K562 (cell line): ENCODE results near the gene ORMDL2. TPM values are rescaled to one million over a fixed set of nuclear protein-coding genes. Genes with fewer than 3 reads are reported as not detected.

ENCODE experiments used
- ATF7 ChIP-seq: fragments of 450-650 bp; IDR thresholded peaks from 2 replicates; pipeline ENCODE4 v1.7.1; 2014; ENCODE audit warnings: mild to moderate bottlenecking, moderate library complexity
- BCLAF1 ChIP-seq, 2 experiments: fragments of 450-650 bp in 1 of 2; IDR thresholded peaks; 2 replicates each; pipeline ENCODE4 v1.6.1; 2011 to 2017; ENCODE audit warnings: low read depth in 2 of 2, antibody characterized with exemption in 1 of 2, borderline replicate concordance in 1 of 2, low read length in 1 of 2, mild to moderate bottlenecking in 1 of 2, mixed read lengths in 1 of 2; ENCODE audit not compliant: control insufficient read depth in 1 of 2
- CREB1 ChIP-seq, 2 experiments: sonication (generic) in 1 of 2; formaldehyde crosslinking in 1 of 2; IDR thresholded peaks; 2 replicates each; pipeline versions ENCODE4 v1.6.1 to v1.8.0; 2012 to 2022; ENCODE audit warnings: inconsistent platforms in 1 of 2, mild to moderate bottlenecking in 1 of 2, missing genetic modification reagents in 1 of 2, moderate library complexity in 1 of 2
- ELF2 ChIP-seq: fragments of 250-450 bp; sonication (Bioruptor Pico); IDR thresholded peaks from 2 replicates; pipeline ENCODE4 v1.5.0; 2021; ENCODE audit warnings: mild to moderate bottlenecking
- MED1 ChIP-seq: sonication (generic); formaldehyde crosslinking; IDR thresholded peaks from 2 replicates; pipeline ENCODE4 v1.8.1; 2023; ENCODE audit warnings: missing genetic modification reagents, borderline replicate concordance
- NFRKB ChIP-seq: fragments of 450-650 bp; IDR thresholded peaks from 2 replicates; pipeline ENCODE4 v1.6.1; 2016; ENCODE audit warnings: low read depth
- RAD51 ChIP-seq: fragments of 450-650 bp; IDR thresholded peaks from 2 replicates; pipeline ENCODE4 v1.7.1; 2016; ENCODE audit warnings: low read depth, mild to moderate bottlenecking, borderline replicate concordance
- SMAD4 ChIP-seq: fragments of 250-450 bp; sonication (Bioruptor Pico); conservative IDR thresholded peaks from 2 replicates; pipeline ENCODE4 v1.8.0; 2021; ENCODE audit warnings: inconsistent platforms, mild to moderate bottlenecking, moderate library complexity
- SMARCE1 ChIP-seq: fragments of 450-650 bp; IDR thresholded peaks from 2 replicates; pipeline ENCODE4 v1.7.1; 2016; ENCODE audit warnings: mild to moderate bottlenecking
- SOX6 ChIP-seq: fragments of 450-650 bp; IDR thresholded peaks from 2 replicates; pipeline ENCODE4 v1.6.1; 2014; ENCODE audit warnings: mild to moderate bottlenecking
- TARDBP ChIP-seq: fragments of 450-650 bp; IDR thresholded peaks from 2 replicates; pipeline ENCODE4 v1.6.1; 2016
- ZNF277 ChIP-seq: fragments of 250-450 bp; sonication (Bioruptor Pico); IDR thresholded peaks from 2 replicates; pipeline ENCODE4 v1.8.0; 2022; ENCODE audit warnings: inconsistent platforms, mild to moderate bottlenecking, moderate library complexity, borderline replicate concordance
- ZNF324 ChIP-seq: fragments of 250-450 bp; sonication (Bioruptor Pico); IDR thresholded peaks from 2 replicates; pipeline ENCODE4 v1.4.0; 2020; ENCODE audit warnings: mild to moderate bottlenecking
- ZNF436 ChIP-seq: fragments of 250-450, 450-650 bp; sonication (Bioruptor Pico); formaldehyde crosslinking; IDR thresholded peaks from 2 replicates; pipeline ENCODE4 v1.7.0; 2020; ENCODE audit warnings: mild to moderate bottlenecking
- polyA plus RNA-seq, 8 experiments: library from polyadenylated mRNA; depleted of rRNA in 4 of 8; stranded (reverse) in 5 of 8; unstranded in 3 of 8; fragments of >200 nt; fragmentation: Nextera tagmentation in 2 of 8; fragmentation: Illumina TruSeq in 1 of 8; extraction: Ambion mirVana in 2 of 8; extraction: Trizol in 1 of 8; gene quantifications; 2 replicates each; pipeline versions ENCODE4 v1.2.1 to v1.2.3, GENCODE V29; 2011 to 2014; ENCODE audit warnings: inconsistent platforms in 1 of 8, missing spikeins in 1 of 8
- total RNA-seq, 7 experiments: library from RNA; depleted of rRNA in 6 of 7; stranded (reverse); fragments of >200 nt in 6 of 7; fragmentation: Illumina TruSeq in 2 of 7; extraction: Trizol in 2 of 7; gene quantifications; 2 replicates each; pipeline versions ENCODE4 v1.2.1 to v1.2.3, GENCODE V29; 2011 to 2021; ENCODE audit warnings: low replicate concordance in 1 of 7
- TF ChIP-seq, protein P1 (sequence below): sonication (generic); formaldehyde crosslinking; IDR thresholded peaks from 2 replicates; pipeline ENCODE4 v1.8.1; 2023; ENCODE audit warnings: missing genetic modification reagents, mild to moderate bottlenecking, borderline replicate concordance
- TF ChIP-seq, protein P2 (sequence below): sonication (generic); formaldehyde crosslinking; IDR thresholded peaks from 2 replicates; pipeline ENCODE4 v1.4.0; 2020; ENCODE audit warnings: mild to moderate bottlenecking, missing genetic modification reagents

Gene ORMDL2
- total and polyA plus RNA-seq, 9 of the 15 experiments (the other 6 are each of a cell fraction or from before 2014, with no cell fraction given): 9.9 to 113 (median 34.4) TPM

- TF ChIP-seq, protein P1, sequence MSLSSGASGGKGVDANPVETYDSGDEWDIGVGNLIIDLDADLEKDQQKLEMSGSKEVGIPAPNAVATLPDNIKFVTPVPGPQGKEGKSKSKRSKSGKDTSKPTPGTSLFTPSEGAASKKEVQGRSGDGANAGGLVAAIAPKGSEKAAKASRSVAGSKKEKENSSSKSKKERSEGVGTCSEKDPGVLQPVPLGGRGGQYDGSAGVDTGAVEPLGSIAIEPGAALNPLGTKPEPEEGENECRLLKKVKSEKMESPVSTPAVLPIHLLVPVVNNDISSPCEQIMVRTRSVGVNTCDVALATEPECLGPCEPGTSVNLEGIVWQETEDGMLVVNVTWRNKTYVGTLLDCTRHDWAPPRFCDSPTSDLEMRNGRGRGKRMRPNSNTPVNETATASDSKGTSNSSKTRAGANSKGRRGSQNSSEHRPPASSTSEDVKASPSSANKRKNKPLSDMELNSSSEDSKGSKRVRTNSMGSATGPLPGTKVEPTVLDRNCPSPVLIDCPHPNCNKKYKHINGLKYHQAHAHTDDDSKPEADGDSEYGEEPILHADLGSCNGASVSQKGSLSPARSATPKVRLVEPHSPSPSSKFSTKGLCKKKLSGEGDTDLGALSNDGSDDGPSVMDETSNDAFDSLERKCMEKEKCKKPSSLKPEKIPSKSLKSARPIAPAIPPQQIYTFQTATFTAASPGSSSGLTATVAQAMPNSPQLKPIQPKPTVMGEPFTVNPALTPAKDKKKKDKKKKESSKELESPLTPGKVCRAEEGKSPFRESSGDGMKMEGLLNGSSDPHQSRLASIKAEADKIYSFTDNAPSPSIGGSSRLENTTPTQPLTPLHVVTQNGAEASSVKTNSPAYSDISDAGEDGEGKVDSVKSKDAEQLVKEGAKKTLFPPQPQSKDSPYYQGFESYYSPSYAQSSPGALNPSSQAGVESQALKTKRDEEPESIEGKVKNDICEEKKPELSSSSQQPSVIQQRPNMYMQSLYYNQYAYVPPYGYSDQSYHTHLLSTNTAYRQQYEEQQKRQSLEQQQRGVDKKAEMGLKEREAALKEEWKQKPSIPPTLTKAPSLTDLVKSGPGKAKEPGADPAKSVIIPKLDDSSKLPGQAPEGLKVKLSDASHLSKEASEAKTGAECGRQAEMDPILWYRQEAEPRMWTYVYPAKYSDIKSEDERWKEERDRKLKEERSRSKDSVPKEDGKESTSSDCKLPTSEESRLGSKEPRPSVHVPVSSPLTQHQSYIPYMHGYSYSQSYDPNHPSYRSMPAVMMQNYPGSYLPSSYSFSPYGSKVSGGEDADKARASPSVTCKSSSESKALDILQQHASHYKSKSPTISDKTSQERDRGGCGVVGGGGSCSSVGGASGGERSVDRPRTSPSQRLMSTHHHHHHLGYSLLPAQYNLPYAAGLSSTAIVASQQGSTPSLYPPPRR: no peak
- no peak for TF ChIP-seq ZNF324 (CRISPR knock-in tag)
- no peak for TF ChIP-seq TARDBP
- TF ChIP-seq BCLAF1 (IDR thresholded peaks at IDR 0.05; ENCODE audit: borderline replicate concordance in 1 of 2, control insufficient read depth in 1 of 2, low read depth in 2 of 2, low read length in 1 of 2): peak in 1 of 2 experiments; percentile 92; a peak in 2 of 4 replicates
- no peak for TF ChIP-seq ZNF277
- no peak for TF ChIP-seq ELF2 (CRISPR knock-in tag)
- no peak for TF ChIP-seq NFRKB
- TF ChIP-seq, protein P2, sequence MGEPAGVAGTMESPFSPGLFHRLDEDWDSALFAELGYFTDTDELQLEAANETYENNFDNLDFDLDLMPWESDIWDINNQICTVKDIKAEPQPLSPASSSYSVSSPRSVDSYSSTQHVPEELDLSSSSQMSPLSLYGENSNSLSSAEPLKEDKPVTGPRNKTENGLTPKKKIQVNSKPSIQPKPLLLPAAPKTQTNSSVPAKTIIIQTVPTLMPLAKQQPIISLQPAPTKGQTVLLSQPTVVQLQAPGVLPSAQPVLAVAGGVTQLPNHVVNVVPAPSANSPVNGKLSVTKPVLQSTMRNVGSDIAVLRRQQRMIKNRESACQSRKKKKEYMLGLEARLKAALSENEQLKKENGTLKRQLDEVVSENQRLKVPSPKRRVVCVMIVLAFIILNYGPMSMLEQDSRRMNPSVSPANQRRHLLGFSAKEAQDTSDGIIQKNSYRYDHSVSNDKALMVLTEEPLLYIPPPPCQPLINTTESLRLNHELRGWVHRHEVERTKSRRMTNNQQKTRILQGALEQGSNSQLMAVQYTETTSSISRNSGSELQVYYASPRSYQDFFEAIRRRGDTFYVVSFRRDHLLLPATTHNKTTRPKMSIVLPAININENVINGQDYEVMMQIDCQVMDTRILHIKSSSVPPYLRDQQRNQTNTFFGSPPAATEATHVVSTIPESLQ (CRISPR knock-in tag): no peak
- TF ChIP-seq ZNF436: no peak
- peak; percentile 28; the same call in 1 of the 2 replicates for TF ChIP-seq CREB1 (IDR thresholded peaks at IDR 0.05)
- peak; percentile 72 for TF ChIP-seq CREB1 (CRISPR knock-in tag; IDR thresholded peaks at IDR 0.05)
- no peak for TF ChIP-seq MED1 (CRISPR knock-in tag)
- no peak for TF ChIP-seq SMARCE1
- TF ChIP-seq RAD51: no peak
- TF ChIP-seq ATF7: peak; percentile 100
- no peak for TF ChIP-seq SMAD4 (CRISPR knock-in tag)
- TF ChIP-seq SOX6: peak; percentile 40
Measured at GRCh38 chr12:55830601-55831446, 13.0 kb downstream of the ORMDL2 start (continued).
